Islet precursor cell (in vitro differentiated cells): ENCODE results near the gene LMO1.

Experiments
- DNase-seq: peaks from one replicate; pipeline ENCODE4 v3.0.0-alpha.2; 2018

Gene LMO1

DNA sequence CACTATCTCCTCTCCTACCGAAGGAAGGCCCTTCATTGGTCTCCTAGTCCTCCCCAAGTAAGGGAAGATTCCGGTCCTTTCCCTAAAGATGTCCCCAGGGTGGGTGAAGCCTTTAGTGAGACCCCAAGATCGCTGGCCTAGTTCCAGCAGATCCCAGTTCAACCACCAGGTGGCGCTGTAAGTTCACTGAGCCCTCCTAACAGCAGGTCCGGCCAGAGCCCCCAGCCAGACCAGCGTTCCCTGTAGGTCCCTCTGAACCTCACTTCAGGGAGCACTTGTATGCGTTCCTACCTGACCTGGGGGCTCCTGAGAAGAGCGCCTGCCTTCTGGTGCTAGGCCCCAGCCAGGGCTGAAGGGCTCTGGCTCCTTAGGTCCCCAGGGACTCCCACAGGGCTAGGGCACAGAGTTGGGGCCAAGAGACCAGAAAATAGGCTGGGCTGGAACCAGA lies 38.1 kb downstream of the LMO1 start:
- DNase-seq: peak; percentile 89

GRCh38 chr11:8224711-8225110 lies 39.0 kb downstream of the LMO1 start:
- no peak for DNase-seq

- no peak for DNase-seq
Observed at GRCh38 chr11:8224161-8224591, 39.5 kb downstream of the LMO1 start.

DNA sequence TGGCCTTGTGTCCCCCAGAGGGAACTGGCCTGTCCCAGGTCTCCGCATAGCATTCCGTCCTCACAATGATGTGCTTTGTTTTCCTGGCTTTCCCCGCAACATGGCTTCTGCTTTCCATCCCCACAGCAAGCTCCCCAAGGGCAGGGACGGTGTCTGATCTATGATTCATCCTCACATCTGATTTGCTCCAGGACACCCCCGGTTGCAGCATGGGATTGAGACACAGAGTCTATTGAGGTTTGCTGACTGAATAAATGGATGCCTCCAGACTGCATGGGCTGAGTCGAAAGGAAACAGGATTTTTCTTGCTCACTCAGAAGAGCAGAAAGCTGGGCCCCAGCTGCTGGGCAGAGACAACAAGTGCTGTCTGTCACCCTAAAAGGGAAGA lies 40.2 kb downstream of the LMO1 start:
- DNase-seq: peak; percentile 97

DNA sequence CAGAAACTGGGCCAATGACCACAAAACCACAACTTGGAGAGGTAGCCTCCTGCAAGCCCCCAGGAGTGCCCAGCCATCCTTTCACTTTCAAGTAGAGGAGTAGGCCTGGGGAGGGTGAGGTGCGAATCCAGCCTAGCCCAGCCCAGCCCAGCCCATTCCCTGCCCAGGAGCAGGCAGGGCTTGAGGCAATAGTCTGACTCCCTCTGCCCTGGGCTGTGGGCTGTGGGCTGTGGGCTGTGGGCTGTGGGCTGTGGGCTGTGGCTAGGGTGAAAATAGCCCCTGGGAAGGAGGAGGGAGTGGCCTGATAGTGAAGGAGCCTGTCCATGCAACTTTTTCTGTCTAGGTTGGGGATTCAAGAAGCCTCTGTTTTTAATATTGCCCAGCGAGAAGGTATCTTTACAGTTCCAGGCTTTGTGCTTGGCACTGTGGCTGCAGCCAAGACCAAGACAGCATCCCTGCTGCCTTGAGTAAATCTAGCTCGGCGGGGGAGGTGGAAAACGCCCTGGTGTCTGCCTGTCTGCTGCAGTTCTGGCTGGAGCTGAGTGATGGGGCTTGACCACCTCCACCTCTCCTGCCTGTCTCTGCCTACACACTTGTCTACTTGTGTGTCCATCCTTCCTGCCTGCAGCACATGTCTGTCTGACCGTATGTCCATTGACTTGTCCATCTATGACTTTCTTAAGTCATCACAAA lies 40.7 kb downstream of the LMO1 start:
- DNase-seq: peak; percentile 84

GRCh38 chr11:8221917-8222495 lies 41.7 kb downstream of the LMO1 start:
- no peak for DNase-seq

GRCh38 chr11:8221046-8221723 lies 42.5 kb downstream of the LMO1 start:
- no peak for DNase-seq

DNA sequence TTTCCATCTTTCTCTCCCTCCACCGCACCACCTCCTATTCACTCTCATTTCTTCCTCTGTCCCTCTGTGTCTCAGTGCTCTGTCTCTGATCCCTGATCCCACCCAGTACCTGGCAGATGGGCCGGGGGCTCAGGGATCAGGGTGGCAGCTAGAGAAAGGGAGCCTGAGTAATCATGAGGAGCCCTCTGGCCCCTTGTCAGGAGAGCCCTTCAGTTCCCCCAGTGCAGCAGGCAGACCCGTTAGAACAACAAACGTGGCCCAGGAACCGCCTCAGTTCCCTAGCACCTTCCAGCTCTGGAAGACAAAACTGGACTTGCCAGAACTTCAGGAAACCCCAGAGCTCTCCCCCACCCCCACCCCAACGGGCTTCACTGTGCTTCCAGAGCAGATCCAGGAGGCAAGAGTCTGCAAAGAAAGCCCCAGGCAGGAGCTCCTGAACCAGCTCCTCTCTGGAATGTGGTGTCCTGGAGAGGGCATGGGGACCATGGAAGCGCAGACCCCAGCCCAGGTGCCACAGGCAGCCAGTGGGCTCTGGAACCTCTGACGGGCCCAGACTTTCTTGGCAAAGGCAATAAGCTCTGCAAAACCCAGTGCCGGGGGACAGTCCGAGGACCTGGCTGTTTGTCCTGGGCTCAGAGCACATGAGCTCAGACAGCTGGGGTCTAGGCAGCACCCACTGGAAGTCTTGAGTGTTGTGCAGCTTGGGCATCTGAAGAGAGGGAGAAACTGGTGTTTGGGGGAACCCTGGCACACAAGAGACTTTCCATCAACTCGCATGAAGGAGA lies 43.2 kb downstream of the LMO1 start:
- peak; percentile 81 for DNase-seq

DNA sequence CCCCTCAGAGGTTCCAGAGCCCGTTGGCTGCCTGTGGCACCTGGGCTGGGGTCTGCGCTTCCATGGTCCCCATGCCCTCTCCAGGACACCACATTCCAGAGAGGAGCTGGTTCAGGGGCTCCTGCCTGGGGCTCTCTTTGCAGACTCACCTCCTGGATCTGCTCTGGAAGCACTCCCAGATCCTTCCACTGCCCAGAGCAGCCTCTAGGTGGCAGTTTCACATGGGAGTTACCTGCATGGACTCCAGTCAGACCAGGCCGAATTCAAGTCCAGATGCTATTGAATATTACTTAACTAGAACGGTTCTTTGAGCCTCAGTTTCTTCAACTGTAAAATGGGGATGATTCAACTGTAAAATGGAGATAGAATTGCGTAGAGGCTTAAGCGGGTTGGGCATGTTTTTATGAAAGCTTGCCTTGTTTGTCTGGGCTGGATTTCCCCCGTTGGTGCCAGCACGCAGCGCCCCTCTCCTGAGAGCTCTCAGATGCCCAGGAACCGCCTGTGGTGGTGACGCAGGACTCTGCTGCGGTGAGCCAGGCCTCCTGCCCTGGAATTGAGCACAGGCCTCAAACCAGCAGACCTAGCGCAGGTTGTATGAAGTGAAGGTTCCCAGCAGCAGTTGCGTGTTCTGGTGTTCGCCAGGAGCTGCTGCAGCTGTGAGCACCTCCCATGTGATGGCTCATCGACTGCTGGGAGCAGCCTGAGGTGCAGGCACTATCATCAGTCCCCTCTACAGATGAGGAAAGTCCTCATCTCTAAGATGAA lies 44.2 kb downstream of the LMO1 start:
- peak; percentile 89 for DNase-seq

DNA sequence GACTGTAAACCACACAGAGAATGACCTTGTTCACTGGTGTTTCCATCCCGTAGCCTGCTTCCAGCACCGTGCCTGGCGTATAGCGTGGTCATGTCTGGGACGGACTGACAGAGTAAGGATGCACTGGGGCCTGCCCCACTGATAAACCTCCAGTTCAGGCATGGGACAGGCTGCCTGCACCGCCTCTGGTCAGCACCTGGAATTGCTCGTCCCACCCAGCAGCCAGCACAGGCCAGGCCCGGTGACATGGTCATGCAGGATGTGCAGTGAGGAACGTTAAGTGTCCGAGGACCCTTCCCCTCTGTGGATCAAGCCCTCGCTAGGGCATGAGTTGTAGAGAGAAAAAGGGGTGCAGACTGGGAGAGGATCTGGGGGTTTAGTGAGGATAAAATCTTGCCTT lies 44.8 kb downstream of the LMO1 start:
- DNase-seq: no peak

DNA sequence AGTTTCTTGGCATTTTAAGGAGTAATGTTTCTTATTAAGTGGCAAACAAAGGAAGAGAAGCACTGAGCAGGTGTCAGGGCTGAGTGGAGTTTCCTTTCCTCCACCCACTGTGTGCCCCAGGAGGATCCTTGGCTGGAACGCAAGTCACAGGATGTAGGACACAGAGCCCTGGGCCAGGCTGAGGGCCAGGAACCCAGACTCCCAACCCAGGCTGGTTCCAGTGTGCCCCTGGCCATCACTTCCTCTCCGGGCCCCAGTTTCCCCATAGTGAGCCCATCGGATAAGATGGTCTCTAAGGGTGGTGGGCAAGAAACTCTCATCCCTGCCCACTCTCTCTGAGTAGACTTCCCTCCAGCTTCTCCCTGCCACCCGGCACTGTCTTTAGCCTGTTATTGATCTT lies 45.3 kb downstream of the LMO1 start:
- DNase-seq: no peak

GRCh38 chr11:8217926-8218325 lies 45.8 kb downstream of the LMO1 start:
- DNase-seq: peak; percentile 73

DNA sequence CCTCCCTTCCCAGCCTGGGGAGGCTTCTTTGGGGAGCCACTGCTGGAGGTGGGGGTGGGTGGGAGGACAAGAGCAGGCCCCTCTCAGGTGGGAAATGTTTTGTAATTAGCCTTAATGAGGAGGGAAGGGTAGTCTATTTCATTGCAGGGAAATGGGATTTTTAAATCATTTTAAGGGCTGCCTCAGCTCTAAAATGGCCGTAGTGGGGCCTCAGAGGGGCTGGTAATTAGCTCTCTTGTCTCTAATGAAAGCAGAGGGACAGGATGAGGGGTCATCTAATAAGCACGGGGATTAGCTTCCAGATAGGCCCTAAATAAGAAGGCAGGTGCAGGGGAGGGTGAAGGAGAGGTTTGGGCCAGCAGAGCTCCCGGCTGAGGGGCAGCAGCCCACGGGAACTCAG lies 46.5 kb downstream of the LMO1 start:
- no peak for DNase-seq

GRCh38 chr11:8213376-8213775 lies 50.3 kb downstream of the LMO1 start:
- no peak for DNase-seq

- no peak for DNase-seq
Observed at GRCh38 chr11:8209208-8209807, 54.4 kb downstream of the LMO1 start.

DNA sequence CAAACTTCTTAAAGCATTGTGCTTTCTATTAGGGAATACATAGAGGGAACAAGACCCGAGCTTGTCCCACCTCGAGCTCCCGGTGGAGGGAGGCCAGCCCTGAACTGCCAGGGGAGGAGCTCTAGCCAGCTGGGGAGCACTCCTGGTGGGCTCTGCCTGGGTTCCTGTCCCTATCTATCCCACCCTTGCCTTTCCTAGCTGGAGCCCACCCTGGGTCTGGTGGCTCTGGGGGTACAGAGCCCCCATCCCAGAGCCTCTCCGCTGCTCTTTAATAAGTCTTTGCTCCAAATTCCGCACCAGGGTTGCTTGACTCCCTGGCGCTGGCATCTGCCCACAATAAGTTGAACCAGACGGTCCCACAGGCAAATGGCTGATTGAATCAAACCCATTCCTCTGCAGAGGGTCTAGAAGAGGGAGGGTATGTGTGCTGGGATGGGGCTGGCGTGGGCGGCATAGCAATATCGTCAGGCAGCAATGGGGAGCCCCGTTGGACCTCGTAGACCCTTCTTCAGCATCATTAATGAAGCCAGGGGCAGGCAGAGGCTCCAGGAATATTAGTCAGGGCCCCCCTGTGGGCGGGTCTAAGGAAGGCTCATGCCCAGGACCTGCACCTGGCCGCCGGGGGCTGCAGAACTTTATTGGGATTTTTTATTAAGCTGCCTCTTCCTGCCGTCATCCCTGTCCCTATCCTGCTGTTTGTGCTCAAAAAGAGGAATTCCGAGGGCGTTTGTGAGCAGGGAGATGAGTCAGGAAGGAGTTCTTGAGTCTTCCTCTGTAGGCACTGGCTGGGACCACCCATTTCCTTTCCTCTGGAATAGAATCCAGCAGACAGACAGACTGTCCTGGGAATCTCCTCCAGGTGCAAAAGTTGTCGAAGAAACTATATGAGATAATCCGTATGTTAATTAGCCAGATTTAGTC lies 56.3 kb downstream of the LMO1 start:
- peak; percentile 76 for DNase-seq

- DNase-seq: peak; percentile 58
Observed at GRCh38 chr11:8206251-8207079, 57.2 kb downstream of the LMO1 start.

- peak; percentile 30 for DNase-seq
Observed at GRCh38 chr11:8205566-8205965, 58.1 kb downstream of the LMO1 start.

DNA sequence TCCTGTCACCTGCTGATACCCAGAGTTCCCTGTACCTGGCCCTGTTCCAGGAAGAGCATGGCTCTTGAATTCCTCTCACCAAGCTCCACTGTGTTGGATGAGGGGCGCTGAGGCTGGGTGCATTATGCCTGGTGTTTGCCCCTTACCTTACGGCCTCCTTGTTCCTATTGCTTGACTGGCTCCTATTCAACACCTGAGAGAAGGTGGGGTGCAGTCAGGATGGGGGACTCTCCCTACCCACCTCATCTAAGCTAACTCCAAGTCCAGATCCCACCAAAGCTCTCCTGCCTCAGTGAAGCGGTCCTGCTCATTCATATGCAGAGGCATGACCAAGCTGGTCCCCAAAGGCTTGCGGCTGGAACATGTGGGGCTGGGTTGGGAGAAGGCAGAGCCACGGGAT lies 59.1 kb downstream of the LMO1 start:
- DNase-seq: peak; percentile 26

DNA sequence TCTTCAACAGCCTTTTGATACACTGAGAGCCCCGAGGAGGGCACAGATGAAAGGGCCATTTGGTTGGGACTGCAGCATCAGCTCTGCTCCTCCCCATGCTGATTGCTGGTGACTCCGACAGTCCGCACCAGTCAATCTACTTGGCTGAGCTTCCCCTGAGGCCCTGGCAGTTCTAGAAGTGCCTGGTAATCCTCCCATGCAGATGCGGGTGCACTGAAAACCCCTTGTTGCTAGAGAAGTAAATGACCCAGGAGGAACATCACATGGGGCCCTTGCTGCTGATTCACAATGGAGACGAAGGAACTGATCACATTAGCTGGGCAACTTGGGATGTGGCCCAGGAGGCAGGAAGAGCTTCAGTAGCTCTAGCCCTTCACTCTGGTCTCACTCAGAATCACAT lies 59.7 kb downstream of the LMO1 start:
- DNase-seq: peak; percentile 41
